Activated B cell treated with CpG ODN at 0.5 μM for 24 hours (primary cell): ENCODE results near the gene GIGYF2. TPM values are rescaled to one million over a fixed set of nuclear protein-coding genes. Genes with fewer than 3 reads are reported as not detected.

ENCODE experiments used
- ATAC-seq: fragments of 200-7000 bp; cut with Tn5 transposase; one replicate; pipeline ENCODE4 v1.10.0; 2021; ENCODE audit warnings: low read depth, mild to moderate bottlenecking, moderate library complexity
- CTCF ChIA-PET: fragments of 350-600 bp; sonication (Branson Sonifier 250); formaldehyde crosslinking; loops from one replicate; lab custom pipeline; 2021; ENCODE audit warnings: antibody characterized with exemption; lab: Charles Lee
- POLR2A ChIA-PET: fragments of 350-600 bp; sonication (Branson Sonifier 250); formaldehyde crosslinking; loops from one replicate; lab custom pipeline; 2021; ENCODE audit warnings: antibody characterized with exemption; lab: Charles Lee
- DNase-seq: peaks from one replicate; pipeline ENCODE4 v3.0.0; 2022
- H3K27ac Mint-ChIP-seq: one replicate; pipeline ENCODE4 v1.8.0; 2020; ENCODE audit warnings: mixed read lengths
- H3K27me3 Mint-ChIP-seq: one replicate; pipeline ENCODE4 v1.8.0; 2021; ENCODE audit warnings: mixed read lengths
- H3K36me3 Mint-ChIP-seq: one replicate; pipeline ENCODE4 v1.8.0; 2021; ENCODE audit warnings: low read depth, mixed read lengths
- H3K4me1 Mint-ChIP-seq: one replicate; pipeline ENCODE4 v1.8.0; 2021; ENCODE audit warnings: mixed read lengths
- H3K4me3 Mint-ChIP-seq: one replicate; pipeline ENCODE4 v1.8.0; 2020; ENCODE audit warnings: mild to moderate bottlenecking, mixed read lengths
- H3K9me3 Mint-ChIP-seq: one replicate; pipeline ENCODE4 v1.8.0; 2020; ENCODE audit warnings: mixed read lengths
- intact Hi-C: fragments of 100-400 bp; cut with micrococcal nuclease; formaldehyde crosslinking; loops from one replicate; pipeline ENCODE4 v1.15.1; 2024
- total RNA-seq: library from RNA; stranded (reverse); gene quantifications from 2 replicates; pipeline ENCODE4 v1.2.3, GENCODE V29; 2022
- TF ChIP-seq, protein P1 (sequence below): fragments of 200-600 bp; IDR thresholded peaks from one replicate; pipeline ENCODE4 v1.8.0; 2022; ENCODE audit warnings: antibody characterized with exemption, mild to moderate bottlenecking

The GIGYF2 gene
- total RNA-seq, 1 donor from 2014 or later = 77.9 TPM

DNA sequence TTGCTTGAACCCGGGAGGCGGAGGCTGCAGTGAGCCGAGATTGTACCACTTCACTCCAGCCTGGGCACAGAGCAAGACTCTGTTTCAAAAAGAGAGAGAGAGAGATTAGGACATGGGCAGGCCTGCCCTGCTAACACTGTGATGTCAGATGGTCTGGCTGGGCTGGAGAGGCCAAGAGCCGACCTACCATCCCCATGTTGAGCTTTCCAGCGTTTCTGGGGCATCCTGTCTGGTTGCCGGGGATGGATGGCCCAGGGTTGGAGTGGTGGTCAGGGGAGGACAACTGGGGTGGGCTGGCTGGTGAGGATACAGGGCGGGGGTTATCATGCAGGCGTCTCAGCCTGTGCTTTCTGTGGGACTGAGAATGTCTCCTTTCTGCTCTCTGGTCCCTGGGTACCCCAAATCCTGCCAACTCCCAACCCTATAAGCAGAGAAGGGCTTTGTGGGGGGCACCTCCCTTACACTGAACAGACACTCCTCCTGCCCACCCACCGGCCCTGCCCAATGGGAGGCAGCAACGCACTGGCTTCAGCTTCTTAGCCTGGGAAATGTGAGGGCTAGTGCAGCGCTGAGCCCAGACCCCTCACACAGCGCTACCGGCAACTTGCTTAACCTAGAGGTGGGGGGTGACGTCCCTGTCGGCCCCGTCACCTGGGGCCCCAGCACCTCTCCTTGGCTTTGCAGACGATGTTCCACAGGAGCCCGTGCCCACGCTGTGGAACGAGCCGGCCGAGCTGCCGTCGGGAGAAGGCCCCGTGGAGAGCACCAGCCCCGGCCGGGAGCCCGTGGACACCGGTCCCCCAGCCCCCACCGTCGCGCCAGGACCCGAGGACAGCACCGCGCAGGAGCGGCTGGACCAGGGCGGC is 178.4 kb downstream of the GIGYF2 start:
- no peak for ATAC-seq
- CTCF ChIA-PET = no interaction called here
- Mint-ChIP-seq H3K4me1 (peaks cover 12% of the 10 kb centered on the region), H3K36me3 (no peaks in the 10 kb centered on the region), H3K4me3 (peak overlapping the region; percentile 61), H3K9me3 (no peaks in the 10 kb centered on the region), H3K27me3 (peaks cover 14% of the 10 kb centered on the region), H3K27ac (no peak overlapping the region)
- intact Hi-C loops = no loop called here
- POLR2A ChIA-PET = interaction anchor here (0.6 kb wide), 1 partner anchor 186 kb away, joined by 3 read pairs; no protein-coding TSS in a partner anchor
- no peak for DNase-seq
- TF ChIP-seq, protein P1, sequence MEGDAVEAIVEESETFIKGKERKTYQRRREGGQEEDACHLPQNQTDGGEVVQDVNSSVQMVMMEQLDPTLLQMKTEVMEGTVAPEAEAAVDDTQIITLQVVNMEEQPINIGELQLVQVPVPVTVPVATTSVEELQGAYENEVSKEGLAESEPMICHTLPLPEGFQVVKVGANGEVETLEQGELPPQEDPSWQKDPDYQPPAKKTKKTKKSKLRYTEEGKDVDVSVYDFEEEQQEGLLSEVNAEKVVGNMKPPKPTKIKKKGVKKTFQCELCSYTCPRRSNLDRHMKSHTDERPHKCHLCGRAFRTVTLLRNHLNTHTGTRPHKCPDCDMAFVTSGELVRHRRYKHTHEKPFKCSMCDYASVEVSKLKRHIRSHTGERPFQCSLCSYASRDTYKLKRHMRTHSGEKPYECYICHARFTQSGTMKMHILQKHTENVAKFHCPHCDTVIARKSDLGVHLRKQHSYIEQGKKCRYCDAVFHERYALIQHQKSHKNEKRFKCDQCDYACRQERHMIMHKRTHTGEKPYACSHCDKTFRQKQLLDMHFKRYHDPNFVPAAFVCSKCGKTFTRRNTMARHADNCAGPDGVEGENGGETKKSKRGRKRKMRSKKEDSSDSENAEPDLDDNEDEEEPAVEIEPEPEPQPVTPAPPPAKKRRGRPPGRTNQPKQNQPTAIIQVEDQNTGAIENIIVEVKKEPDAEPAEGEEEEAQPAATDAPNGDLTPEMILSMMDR = no peak

DNA sequence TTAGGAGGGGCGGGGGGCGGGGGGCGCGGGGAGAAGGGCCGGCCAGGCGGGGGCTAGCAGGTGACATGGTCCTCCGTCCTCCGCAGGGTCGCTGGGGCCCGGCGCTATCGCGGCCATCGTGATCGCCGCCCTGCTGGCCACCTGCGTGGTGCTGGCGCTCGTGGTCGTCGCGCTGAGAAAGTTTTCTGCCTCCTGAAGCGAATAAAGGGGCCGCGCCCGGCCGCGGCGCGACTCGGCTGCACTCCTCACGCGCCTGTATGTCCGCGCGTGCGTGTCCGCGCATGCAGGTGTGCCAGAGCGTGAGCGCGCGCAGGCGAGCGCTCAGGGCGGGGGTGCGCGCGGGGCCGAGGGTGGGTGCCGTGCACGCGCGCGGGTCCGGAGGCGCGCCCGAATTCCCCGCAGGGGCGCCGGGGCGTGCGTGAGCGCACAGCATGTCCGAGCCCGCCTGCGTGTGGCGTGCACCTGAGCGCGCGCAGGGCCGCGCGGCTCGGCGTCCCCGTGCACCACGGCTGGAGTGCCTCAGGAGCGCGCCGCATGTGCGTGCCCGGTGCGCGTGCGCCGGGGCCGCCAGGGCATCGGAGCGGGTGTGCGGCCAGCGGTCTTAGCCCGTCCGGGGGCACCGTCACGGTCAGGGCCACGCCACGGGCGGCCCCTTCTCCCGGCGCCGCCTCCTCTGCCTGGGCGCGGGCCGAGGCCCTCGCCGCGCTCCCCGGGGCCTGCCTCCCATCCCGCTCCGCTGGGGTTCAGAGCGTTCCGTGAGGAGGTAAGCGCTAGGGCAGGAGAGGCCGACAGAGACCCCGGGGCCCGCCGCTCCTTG is 179.2 kb downstream of the GIGYF2 start:
- intact Hi-C loops = no loop called here
- no peaks in the 10 kb centered on the region for H3K9me3 Mint-ChIP-seq
- DNase-seq (peak; percentile 37), ATAC-seq (peak; percentile 63)
- H3K36me3 Mint-ChIP-seq = no peaks in the 10 kb centered on the region
- peaks cover 14% of the 10 kb centered on the region for H3K27me3 Mint-ChIP-seq
- H3K27ac Mint-ChIP-seq = no peak overlapping the region
- H3K4me1 Mint-ChIP-seq = peaks cover 12% of the 10 kb centered on the region
- CTCF ChIA-PET = no interaction called here
- POLR2A ChIA-PET = interaction anchor here (0.6 kb wide), 1 partner anchor 253 kb away, joined by 5 read pairs; no protein-coding TSS in a partner anchor
- peak overlapping the region; percentile 59 for H3K4me3 Mint-ChIP-seq
- TF ChIP-seq, protein P1 = no peak

DNA sequence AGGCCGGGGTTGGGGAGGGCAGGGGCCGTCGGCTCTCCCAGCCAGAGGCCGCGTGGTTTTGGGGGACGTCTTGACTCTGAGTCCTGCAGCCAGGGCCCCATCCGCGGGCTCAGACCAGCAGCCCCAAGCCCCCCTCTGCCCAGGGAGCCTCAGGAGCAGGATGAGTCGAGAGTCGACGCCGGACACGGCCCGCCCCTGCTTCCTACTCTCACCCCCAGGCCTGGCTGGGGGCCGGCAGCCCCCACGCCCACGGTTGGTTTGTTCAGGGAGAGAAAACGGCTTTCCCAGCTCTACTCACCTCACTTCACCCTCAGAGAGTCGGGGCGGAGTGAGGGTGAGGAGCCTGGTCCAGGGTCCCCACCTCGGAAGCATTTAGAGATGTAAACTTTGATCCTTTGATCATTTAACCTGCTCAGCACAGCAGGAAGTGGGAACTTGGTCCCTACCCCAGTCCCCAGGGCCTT is 179.9 kb downstream of the GIGYF2 start:
- intact Hi-C loops = no loop called here
- ChIA-PET POLR2A (interaction anchor here (0.6 kb wide), 1 partner anchor 253 kb away, joined by 5 read pairs; no protein-coding TSS in a partner anchor), CTCF (no interaction called here)
- Mint-ChIP-seq H3K27ac (no peak overlapping the region), H3K9me3 (no peaks in the 10 kb centered on the region), H3K4me3 (peak overlapping the region; percentile 64), H3K27me3 (peaks cover 14% of the 10 kb centered on the region), H3K36me3 (no peaks in the 10 kb centered on the region), H3K4me1 (peaks cover 12% of the 10 kb centered on the region)
- ATAC-seq = no peak
- TF ChIP-seq, protein P1 = no peak
- DNase-seq = no peak

DNA sequence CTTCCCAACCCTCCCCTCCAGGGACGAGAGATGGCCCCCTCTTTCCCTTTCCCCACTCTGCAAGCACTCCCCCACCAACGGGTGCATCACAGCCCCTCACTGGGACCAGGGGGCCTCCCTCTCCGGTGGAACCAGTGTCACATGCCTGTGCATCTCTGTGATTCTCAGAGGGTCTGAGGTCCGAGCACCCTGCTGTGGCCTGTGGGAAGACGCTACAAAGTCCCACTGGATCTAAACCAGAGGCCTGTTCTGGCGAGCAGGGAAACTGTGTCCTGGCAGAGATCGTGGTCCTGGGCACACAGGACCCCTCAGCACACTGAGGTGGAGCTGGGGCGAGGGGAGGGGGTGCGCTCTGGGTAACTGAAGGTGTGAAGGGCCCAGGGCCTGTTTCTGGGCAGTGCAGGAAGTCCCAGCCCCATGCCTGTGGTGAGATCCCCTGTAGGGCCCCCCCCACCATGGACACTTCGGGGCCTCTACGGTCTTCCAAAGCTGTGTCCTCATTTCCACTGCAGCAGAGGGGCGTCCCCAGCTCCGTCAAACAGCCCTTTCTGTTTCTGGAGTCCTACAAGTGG is 180.9 kb downstream of the GIGYF2 start:
- no peak overlapping the region for H3K27ac Mint-ChIP-seq
- H3K9me3 Mint-ChIP-seq = no peaks in the 10 kb centered on the region
- DNase-seq (no peak), ATAC-seq (no peak)
- peaks cover 12% of the 10 kb centered on the region for H3K4me1 Mint-ChIP-seq
- H3K27me3 Mint-ChIP-seq = peaks cover 14% of the 10 kb centered on the region
- intact Hi-C loops = no loop called here
- no peak overlapping the region for H3K4me3 Mint-ChIP-seq
- ChIA-PET POLR2A (no interaction called here), CTCF (no interaction called here)
- H3K36me3 Mint-ChIP-seq = no peaks in the 10 kb centered on the region
- TF ChIP-seq, protein P1 = no peak
